Activated CD4-positive, alpha-beta T cell treated with anti-CD3 and anti-CD28 coated beads for 24 hours (primary cell): ENCODE measurements around the gene KCNIP1.

Experiments
- DNase-seq, 2 donors: peaks; one replicate each; pipeline ENCODE4 v3.0.0-alpha.2; 2020; ENCODE audit warnings: low read depth in 2 of 2

Gene KCNIP1

DNA sequence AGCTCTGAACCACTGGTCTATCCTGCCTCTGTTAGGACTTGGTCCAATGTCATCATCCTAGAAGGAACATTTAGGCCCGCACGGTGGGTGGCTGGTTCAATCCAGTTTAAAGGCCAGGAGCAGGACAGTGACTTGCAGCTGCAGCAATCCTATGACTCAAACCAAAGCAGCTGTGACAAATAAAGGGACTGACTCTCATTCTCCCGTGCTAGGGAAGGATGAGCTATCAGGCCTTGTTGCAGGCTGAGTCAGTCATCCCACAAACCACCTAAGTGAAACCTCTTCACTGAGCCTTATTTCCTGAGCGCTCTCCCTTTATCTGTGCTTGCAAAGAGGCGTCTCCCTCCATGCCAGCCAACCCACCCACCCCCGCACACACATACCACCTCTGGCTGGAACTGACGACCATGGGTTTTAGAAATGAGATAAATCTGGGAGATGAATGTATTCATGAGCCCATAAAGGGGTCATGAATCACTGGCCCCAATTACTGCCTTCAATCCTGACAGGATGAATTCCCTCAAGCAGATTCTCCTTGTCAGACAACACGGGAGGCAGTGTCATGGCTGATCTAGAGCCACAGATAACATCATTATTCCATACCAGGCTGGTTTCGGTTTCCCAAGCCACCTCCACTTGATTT is 93.4 kb downstream of the KCNIP1 start:
- peak in 1 of 2 donors; percentile 38 for DNase-seq

- DNase-seq: no peak
These were observed 94.1 kb downstream of the KCNIP1 start for GRCh38 chr5:170597872-170598271.

DNA sequence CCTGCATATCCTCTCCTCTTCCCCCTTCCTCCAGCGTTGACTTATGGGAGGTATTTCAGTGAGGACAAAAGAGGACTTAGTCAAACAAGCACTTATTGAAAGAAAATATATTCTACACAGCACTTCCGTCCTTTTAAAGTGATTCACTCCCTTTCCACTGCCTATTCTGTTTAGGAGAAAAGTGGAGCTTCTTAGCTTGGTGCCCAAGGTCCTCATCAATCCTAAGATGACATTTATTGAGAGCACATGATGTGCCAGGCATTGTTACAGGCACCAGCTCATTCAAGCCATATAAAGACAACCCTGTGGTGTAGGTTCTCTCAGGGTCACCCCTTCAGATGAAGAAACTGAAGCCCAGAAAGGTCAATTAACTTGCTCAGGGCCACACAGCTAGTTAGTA is 95.9 kb downstream of the KCNIP1 start:
- no peak for DNase-seq

GRCh38 chr5:170601619-170602018 is 97.8 kb downstream of the KCNIP1 start:
- no peak for DNase-seq

DNA sequence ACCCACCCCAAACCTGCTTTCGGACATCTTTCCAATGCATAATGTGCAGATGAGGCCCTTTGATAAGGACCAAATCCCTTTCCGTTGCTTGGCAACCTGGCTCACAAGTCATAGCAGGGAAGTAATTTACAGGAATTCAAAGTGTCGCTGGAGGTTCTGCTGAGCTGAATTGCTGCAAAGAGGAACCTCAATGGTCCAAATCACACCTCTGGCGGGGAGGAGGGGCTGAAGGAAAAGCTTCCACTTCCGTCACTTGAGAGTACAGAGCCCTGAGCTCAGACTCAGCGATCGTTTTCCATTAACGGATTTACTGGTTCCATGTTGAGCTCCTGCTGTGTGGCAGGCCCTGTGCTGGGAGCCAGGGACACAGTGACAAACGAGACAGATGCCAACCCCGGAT is 99.3 kb downstream of the KCNIP1 start:
- no peak for DNase-seq

DNA sequence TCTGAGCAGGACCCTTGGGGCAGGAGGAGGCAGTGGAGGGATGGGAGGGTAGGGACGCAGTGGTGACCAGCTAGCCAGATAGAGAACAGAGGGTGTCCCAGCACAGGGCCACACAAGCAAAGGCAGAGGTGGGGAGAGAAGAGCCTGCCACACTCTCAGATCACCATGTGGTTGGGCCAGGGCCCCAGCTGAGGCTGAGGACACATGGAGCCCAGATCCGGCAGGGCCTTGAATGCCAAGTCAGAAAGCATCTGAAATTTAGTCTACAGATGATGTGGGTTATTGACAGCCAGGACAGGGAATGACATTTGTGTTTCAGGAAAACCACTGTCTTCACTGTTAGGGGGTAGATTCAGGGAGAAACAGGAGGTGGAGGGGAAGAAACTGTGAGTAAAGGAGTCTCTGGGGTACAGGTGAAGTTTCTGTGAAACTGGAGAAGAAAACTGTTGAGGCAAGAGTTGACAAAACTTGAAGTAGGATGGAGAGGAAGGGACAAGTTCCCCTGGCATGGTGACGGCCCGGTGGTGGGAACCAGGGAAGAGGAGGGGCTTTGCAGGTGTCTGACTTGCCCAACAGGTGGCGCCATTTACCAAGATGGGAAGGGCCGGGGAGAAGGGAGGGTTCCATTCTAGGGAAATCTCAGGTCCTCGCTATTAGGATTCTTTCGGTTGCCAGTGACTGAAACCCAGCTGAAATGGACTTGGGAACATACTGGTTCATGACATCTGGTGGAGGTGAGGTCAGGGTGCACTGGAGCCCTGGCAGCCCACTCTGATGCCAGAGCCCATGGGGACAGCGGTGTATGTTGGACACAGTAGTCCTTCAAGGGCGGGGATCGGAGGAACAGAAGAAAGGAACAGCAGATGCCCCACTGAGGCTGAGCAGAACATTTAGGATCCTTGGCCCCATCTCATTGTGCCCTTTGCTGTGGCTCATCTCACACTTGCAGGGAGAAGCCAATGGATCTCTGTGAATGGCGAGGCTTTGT is 100.1 kb downstream of the KCNIP1 start:
- DNase-seq: peak; percentile 35 to 59

GRCh38 chr5:170606941-170607340 is 103.1 kb downstream of the KCNIP1 start:
- DNase-seq: no peak

DNA sequence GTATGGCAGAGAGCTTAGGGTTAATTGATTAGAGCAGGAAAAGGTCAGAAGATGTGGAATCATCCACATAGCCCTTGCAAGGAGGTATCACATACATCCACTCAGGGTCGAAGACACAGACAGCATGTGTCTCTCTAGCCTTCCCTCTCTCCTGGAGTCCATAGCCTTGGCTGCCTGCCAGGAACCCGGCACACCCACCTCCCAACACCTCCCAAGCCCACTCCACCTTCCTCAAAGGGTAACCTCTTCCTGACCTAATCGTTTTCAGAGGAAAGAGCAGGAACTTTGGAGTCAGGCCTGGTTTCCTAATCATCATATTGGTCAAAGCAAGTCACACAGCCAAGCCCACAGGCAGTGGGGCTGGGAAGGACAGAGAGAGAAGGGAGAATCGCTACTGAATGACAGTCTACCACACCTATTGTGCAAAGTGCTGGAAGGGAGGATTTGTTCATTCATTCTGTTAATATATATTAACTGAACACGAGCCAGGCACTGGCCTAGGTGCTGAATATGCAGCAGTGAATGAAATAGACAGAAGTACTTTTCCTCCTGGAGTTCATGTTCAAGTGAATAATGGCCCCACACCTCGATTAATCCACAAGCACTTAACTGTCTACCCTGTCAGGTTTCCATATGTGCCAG is 107.8 kb downstream of the KCNIP1 start:
- no peak for DNase-seq

- no peak for DNase-seq
These were observed 108.4 kb downstream of the KCNIP1 start for GRCh38 chr5:170612256-170612678.

GRCh38 chr5:170614065-170614490 is 110.3 kb downstream of the KCNIP1 start:
- DNase-seq: no peak

DNA sequence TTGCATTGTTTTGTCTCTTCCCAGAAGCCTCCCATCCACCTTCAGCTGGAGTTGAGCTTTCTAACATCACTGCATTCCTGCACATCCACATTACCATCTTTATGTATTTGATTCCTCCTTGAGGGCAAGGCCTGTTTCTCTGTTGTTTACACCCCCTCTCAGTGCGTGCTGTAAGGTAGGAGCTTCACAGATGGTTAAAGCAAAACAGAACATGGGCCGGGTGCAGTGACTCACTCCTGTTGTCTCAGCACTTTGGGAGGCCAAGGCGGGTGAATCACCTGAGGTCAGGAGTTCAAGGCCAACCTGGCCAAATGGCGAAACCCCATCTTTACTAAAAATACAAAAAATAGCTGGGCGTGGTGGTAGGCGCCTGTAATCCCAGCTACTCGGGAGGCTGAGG is 110.9 kb downstream of the KCNIP1 start:
- DNase-seq: no peak

DNA sequence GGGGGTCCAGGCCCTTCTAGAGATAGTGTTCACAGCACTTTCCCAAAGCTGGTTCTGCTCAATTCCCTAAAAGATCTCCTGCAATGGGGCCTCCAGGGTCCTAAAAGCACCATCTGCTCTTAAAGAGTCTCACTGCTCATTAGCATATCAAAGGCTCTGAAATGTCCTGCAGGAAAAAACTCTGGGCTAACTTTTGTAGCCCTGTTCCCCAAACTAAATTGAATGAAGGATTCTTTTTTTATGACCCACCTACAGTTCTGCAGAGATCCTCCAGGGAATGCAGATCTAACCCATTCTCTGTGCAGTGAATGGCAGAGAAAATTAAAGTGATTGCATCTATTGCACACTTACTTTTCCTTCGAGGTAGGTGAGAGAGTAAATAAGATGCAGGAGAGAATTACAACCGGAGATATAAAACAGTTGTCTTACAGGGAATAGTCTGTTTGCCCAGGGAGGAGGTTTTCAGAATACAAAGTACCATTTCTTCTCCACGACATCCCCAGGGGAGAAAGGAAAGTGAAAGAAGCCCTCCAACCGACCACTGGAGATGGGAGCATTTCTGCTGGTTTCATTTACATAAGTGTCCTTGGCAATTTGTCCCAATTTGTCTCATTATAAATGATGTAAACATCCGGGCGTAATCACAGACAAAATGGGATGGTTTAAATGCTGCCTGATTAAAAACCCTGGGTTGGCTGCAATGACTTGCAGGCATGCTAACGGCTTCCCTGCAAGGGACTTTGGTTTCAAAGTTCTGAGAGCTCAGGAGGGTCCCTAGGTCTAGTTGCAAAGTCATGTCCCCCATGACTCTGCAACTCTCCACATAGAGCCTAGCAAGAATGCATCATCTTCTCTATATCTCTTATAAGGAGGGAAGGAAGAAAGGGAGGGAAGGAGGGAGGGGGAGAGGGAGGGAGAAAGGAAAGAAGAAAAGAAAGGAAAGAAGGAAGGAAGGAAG is 114.0 kb downstream of the KCNIP1 start:
- DNase-seq: no peak

GRCh38 chr5:170619869-170620268 is 116.0 kb downstream of the KCNIP1 start:
- no peak for DNase-seq

DNA sequence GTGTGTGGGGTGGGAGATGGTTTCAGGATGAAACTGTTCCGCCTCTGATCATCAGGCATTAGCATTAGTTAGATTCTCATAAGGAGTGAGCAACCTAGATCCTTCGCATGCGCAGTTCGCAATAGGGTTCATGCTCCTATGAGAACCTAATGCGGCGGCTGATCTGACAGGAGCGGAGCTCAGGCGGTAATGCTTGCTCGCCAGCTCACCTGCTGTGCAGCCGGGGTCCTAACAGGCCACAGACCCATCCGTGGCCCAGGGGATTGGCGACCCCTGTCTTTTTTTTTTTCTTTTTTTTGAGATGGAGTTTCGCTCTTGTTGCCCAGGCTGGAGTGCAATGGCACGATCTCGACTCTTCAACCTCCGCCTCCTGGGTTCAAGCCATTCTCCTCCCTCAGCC is 119.1 kb downstream of the KCNIP1 start:
- no peak for DNase-seq

DNA sequence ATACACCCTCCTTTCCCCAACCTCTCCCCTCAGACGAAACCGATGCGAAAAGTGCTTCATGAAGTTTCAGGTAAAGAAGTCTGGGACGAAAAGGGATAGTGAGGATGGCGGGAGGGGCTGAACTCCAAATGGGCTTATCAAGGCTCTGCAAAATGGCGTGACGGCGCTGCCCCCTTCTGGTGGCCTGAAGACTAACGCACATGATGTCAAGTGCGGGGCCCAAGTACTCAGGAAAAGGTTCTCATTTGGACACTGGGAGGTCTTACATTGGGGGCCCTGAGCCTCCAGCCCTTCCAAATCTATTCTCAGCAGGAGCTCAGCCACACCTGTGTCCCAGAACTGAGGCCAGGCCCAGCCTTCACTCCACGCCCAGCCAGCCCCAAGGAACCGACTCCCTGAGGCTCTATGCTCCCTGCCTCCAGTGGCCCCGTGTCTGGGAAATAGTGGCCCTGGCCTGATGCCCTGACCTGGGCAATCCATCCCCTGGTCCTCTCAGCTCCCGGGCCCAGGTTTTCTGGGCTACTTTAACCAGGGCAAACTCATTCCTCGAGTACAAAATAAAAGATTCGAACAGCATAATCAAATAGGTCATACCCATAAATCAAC is 119.9 kb downstream of the KCNIP1 start:
- DNase-seq: peak in 1 of 2 donors; percentile 42

DNA sequence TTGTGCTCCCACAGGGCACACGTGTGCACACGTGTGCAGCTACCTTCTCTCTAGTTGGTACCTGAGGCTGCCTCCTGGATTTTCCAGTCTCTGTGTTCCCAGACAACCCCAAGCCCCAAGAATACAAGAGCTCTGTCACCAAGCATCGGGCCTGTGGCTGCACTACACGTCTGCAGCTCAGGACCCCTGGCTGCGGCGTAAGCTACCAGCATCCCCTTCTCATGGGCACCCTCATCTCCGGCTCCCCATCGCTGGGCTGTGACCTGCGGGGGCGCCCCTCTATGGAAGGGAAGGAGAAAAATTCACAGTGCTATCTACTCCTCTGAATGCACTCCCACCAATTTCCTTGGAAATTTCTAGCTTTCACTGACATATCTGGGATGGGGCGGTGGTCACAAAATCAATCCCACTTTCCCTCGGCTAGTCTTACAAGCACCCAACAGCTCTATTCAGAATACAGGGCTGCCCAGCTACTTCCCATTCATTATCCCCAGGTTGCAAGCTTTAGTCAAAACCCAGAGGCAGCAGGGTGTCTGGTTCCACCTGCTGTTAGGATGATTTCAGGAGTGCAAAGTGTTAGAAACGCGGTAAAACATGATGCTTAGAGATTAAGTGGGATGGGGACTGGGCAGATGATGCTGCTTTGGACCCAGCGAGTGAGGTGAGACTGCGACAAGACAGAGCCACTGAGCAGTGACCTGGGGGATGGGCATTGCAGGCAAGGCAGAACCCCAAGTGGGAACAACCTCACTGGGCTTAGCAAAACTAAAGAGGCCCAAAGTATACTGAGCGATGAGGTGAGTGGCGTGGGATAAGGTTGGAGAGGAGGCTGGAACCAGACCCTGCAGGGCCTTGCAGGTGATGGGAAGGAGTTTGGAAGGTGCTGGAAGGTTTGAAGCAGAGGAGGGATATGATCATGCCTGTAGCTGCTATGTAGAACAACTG is 121.7 kb downstream of the KCNIP1 start:
- DNase-seq: no peak

DNA sequence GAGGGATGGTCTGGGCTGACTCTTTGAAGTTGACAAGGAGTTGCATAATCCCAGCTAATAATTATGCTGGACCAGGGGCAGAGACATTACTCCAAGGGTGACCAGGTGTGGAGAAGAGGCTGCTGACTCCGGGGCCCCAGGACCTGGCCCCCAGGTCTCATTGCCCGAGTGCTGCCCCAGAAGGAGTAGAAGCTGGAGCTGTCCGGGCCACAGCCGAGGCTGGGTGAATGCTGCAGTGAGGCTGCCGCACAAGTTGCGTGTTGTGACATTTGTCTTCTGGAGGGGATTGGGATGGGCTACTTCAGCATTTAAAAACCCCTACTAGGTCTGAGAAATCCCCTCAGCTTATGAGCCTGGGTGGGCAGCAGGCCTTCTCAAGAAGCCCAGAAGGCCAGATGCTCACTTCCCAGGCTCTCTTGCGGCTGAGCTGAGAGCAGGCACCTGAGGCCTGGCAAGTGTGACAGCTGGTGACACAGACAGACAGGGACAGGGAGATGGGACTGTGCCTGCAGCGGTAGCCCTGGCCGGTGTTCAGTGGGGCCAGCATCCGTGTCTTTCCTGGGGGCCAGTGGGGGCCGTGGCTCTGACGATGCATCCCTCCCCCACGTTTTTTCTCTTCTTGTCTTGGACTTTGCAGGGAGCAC is 122.8 kb downstream of the KCNIP1 start:
- no peak for DNase-seq

GRCh38 chr5:170627271-170627670 is 123.5 kb downstream of the KCNIP1 start:
- DNase-seq: no peak

GRCh38 chr5:170628028-170628427 is 124.2 kb downstream of the KCNIP1 start:
- no peak for DNase-seq
